HFFc6 (cell line): ENCODE measurements around the gene GIGYF1. TPM values are rescaled to one million over a fixed set of nuclear protein-coding genes. Genes with fewer than 3 reads are reported as not detected.
A peak's percentile ranks its signal among the peaks of the same experiment; 100 is the strongest.

Source experiments
- DNase-seq: peaks from one replicate; pipeline ENCODE4 v3.0.0-alpha.2; 2018
- H3K27ac Mint-ChIP-seq: 2 replicates; pipeline ENCODE4 v1.8.0; 2020; ENCODE audit warnings: mild to moderate bottlenecking, mixed read lengths
- H3K27me3 Mint-ChIP-seq: 2 replicates; pipeline ENCODE4 v1.8.0; 2021; ENCODE audit warnings: mild to moderate bottlenecking, moderate library complexity, mixed read lengths; ENCODE audit not compliant: insufficient read depth
- H3K36me3 Mint-ChIP-seq: 2 replicates; pipeline ENCODE4 v1.8.0; 2021; ENCODE audit warnings: low read depth, mixed read lengths
- H3K4me1 Mint-ChIP-seq: 2 replicates; pipeline ENCODE4 v1.8.0; 2020; ENCODE audit warnings: low read depth, mixed read lengths
- H3K4me3 Mint-ChIP-seq: 2 replicates; pipeline ENCODE4 v1.8.0; 2020; ENCODE audit warnings: mild to moderate bottlenecking, moderate library complexity, mixed read lengths
- H3K9me3 Mint-ChIP-seq: 2 replicates; pipeline ENCODE4 v1.8.0; 2020; ENCODE audit warnings: mild to moderate bottlenecking, mixed read lengths
- total RNA-seq, 6 experiments: library from RNA; stranded (reverse); fragmentation: NEBNext Ultra II Directional; extraction: Animal tissue kit (Norgen Biotek cat#: 25700); gene quantifications; 2 replicates in 1 of 6; 3 replicates in 5 of 6; pipeline ENCODE4 v1.2.3, GENCODE V29; 2021
- TF ChIP-seq, protein P1 (sequence below): fragments of 200-600 bp; sonication (generic); IDR thresholded peaks from 2 replicates; pipeline ENCODE4 v1.5.0; 2021; ENCODE audit warnings: antibody characterized with exemption, mild to moderate bottlenecking

Gene GIGYF1
- total RNA-seq, 6 experiments from 2014 or later, result 17.7 to 21.8 (median 19.2) TPM

DNA sequence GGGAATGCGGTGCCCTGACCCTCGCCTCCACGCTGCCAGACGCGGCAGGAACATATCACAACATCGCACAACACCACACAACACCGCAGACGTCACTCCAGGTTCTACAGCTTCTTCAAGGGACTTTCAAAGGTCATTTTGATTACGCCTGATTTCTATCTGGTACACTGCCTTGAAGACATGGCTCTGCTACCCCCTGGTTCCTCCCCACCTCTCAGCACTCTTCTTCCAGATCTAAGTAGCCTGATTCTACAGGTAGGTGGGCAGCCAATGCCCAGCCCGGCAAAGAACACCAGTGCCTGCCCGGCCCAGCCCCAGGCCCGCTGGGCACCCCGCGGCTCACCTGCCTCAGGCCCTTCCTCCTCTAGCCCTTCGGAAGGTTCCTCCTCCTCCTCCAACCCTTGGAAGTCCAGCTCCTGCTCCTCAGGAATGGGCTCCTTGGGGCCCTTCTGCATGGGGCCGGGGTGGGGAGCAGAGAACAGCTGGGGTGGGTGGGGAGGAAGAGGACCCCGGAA lies 8.4 kb downstream of the GIGYF1 start:
- Mint-ChIP-seq H3K4me3 (no peak overlapping the region), H3K9me3 (no peaks in the 10 kb centered on the region), H3K27ac (peak overlapping the region; percentile 23; the same call in 1 of the 2 replicates), H3K27me3 (peaks cover 3% of the 10 kb centered on the region), H3K36me3 (peaks cover 9% of the 10 kb centered on the region; the same call in 1 of the 2 replicates), H3K4me1 (peaks cover 24% of the 10 kb centered on the region)
- no peak for DNase-seq
- TF ChIP-seq, protein P1, sequence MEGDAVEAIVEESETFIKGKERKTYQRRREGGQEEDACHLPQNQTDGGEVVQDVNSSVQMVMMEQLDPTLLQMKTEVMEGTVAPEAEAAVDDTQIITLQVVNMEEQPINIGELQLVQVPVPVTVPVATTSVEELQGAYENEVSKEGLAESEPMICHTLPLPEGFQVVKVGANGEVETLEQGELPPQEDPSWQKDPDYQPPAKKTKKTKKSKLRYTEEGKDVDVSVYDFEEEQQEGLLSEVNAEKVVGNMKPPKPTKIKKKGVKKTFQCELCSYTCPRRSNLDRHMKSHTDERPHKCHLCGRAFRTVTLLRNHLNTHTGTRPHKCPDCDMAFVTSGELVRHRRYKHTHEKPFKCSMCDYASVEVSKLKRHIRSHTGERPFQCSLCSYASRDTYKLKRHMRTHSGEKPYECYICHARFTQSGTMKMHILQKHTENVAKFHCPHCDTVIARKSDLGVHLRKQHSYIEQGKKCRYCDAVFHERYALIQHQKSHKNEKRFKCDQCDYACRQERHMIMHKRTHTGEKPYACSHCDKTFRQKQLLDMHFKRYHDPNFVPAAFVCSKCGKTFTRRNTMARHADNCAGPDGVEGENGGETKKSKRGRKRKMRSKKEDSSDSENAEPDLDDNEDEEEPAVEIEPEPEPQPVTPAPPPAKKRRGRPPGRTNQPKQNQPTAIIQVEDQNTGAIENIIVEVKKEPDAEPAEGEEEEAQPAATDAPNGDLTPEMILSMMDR, result no peak

DNA sequence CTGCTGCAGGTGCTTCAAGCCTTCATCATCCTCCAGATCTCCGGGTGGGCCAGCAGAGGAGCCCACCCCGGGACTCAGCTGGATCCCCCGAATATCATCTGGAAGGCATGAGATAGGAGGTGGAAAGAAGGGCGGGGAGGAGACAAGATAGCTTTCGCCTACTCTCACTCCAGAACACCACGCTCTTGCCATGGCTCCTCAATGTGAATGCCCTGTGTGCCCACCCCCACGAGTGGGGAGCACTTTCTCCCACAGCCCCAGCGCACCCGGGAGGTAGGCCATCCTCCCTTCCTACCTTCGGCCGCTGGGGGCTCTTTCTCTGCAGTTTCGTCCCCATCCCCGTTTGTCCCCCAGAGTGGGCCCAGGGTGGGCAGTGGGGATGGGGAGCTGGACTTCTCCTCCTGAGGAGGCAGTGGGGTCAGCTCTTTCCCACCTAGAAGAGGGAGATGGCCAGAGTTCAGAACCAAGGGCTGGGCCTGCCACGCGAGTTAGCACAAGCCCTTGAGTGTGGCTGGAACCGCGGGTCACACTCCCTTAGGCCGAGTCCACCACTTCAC lies 8.9 kb downstream of the GIGYF1 start:
- H3K4me3 Mint-ChIP-seq, result no peak overlapping the region
- no peak overlapping the region for H3K27ac Mint-ChIP-seq
- TF ChIP-seq, protein P1, result no peak
- no peaks in the 10 kb centered on the region for H3K9me3 Mint-ChIP-seq
- no peak for DNase-seq
- peaks cover 3% of the 10 kb centered on the region for H3K27me3 Mint-ChIP-seq
- H3K36me3 Mint-ChIP-seq, result peaks cover 9% of the 10 kb centered on the region; the same call in 1 of the 2 replicates
- peaks cover 27% of the 10 kb centered on the region for H3K4me1 Mint-ChIP-seq

DNA sequence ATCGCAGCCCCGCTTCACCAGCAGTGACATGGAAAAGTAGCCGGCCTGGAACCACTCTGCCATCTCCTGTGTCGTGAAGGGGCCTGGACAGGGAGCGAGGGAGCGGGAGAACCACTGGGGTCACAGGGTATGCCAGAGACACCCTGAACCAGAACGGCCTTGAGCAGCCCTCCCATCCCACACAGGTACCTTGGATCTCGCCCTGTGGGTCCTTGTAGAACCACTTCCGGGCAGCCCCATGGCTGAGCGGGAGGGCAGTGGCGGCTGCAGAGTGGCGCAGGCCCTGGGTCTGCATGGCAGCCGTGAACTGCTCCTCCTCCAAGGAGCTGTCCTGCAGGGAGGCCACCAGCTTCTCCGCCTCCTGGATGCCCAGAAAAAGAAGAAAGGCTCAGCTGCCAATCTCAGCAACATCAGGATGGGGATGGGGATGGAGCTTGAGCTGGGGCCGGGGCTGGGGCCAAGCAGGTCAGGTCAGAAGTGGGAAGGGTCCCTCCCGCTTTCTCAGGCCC lies 9.5 kb downstream of the GIGYF1 start:
- H3K36me3 Mint-ChIP-seq, result peaks cover 9% of the 10 kb centered on the region; the same call in 1 of the 2 replicates
- no peak overlapping the region for H3K27ac Mint-ChIP-seq
- no peak overlapping the region for H3K4me3 Mint-ChIP-seq
- peaks cover 31% of the 10 kb centered on the region for H3K4me1 Mint-ChIP-seq
- peaks cover 3% of the 10 kb centered on the region for H3K27me3 Mint-ChIP-seq
- no peaks in the 10 kb centered on the region for H3K9me3 Mint-ChIP-seq
- DNase-seq, result no peak
- TF ChIP-seq, protein P1, result no peak

DNA sequence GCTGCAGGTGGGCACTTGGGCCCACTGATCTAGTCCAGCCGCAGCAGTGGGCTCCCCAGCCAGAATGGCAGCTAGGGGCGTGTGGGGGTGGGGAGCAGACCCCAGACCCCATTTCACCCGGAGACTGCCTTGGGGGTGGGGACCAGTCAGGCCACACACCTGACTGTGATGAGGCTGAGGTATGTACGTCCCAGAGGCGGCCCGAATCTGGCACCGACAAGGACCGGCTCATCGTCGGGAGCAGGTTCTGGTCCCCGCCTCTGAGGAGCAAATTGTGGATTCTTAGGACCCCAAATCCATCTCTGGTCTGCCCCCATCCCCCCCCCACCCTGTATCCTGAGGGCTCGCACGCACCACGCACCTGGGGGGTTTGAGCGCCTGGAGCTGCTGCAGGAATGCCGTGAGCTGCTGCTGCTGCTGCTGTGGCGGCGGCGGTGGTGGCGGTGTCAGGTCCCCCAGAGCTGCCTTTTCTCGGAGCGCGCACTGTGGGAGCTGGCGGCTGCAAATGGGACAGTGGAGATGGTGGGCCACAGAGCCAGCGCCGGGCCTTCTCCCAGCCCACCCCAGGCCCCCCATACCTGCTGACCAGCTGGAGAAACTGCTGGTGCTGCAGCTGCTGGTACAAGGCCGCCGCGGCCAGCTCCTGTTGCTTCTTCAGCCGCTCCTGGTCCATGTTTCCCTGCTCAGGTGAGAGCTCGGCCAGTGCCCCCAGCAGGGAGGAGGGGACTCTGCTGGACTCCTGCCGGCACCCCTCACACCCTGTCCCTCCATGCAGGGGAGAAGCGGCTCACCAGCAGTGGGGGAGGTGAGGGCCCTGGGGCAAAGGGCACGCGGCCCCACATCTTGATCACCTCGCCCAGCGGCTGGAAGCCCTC lies 10.2 kb downstream of the GIGYF1 start:
- DNase-seq, result no peak

DNA sequence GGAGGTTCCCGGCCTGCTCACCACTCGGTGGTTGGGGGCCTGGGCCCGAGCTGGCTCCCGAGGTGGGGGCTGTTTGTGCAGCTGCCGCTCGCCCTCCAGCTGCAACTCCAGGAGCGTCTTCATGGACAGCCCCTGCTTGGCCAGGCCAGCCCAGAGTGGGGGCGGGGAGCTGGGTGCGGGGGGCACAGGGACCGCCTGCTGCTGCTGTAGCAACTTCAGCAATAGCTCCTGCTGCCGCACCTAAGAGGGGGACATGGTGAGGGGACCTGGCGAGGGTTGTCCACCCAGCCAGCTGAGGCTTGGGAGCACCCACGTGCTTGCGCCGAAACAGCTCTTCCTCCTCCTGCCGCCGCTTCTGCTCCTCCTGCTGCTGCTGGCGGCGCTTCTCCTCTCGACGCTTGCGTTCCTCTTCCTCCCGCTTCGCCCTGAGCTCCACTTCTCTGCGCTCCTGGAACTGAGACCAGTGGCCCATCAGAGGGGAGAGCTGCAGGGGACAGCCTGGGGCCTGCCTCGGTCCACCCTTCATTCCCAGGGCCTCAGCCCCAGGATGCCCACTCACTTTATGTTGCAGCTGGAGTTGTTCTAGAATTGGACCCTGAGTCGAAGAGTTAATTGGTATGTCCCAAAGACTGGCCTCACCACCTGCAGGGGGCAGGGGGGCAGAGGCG lies 10.9 kb downstream of the GIGYF1 start:
- Mint-ChIP-seq H3K27me3 (peaks cover 4% of the 10 kb centered on the region), H3K4me1 (peaks cover 29% of the 10 kb centered on the region), H3K4me3 (no peak overlapping the region), H3K9me3 (no peaks in the 10 kb centered on the region), H3K27ac (no peak overlapping the region), H3K36me3 (peaks cover 13% of the 10 kb centered on the region; the same call in 1 of the 2 replicates)
- TF ChIP-seq, protein P1, result no peak
- no peak for DNase-seq

More for the DNA sequence above, 10.2 kb downstream of the GIGYF1 start:
- Mint-ChIP-seq H3K4me1 (peaks cover 35% of the 10 kb centered on the region), H3K36me3 (peaks cover 9% of the 10 kb centered on the region; the same call in 1 of the 2 replicates), H3K9me3 (no peaks in the 10 kb centered on the region), H3K27ac (no peak overlapping the region), H3K4me3 (no peak overlapping the region), H3K27me3 (peaks cover 3% of the 10 kb centered on the region)
- TF ChIP-seq, protein P1, result no peak
